Measurements from ENCODE around the gene NLRC4. TPM values are rescaled to one million over a fixed set of nuclear protein-coding genes. Genes with fewer than 3 reads are reported as not detected.
"Not testable (repeated sequence)": the region's sequence is repeated elsewhere in the genome, so short reads cannot be mapped to it uniquely, and the experiment has no call there.

NLRC4 gene
- total RNA-seq, 3 donors from 2014 or later, result 1.3 to 2.6 (median 1.8) TPM

DNA sequence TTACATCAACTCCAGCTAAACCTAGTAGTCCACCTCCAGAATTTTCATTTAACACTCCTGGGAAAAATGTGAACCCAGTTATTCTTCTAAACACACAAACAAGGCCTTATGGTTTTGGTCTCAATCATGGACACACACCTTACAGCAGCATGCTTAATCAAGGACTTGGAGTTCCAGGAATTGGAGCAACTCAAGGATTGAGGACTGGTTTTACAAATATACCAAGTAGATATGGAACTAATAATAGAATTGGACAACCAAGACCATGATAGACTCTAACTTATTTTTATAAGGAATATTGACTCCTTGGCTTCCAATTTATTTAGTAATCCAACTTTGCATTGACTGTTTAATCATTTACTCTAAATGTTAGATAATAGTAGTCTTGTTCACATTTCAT, 44.2 kb downstream of the NLRC4 start:
- H3K9me3 ChIP-seq, result no peaks in the 10 kb centered on the region
- TF ChIP-seq, protein P1, sequence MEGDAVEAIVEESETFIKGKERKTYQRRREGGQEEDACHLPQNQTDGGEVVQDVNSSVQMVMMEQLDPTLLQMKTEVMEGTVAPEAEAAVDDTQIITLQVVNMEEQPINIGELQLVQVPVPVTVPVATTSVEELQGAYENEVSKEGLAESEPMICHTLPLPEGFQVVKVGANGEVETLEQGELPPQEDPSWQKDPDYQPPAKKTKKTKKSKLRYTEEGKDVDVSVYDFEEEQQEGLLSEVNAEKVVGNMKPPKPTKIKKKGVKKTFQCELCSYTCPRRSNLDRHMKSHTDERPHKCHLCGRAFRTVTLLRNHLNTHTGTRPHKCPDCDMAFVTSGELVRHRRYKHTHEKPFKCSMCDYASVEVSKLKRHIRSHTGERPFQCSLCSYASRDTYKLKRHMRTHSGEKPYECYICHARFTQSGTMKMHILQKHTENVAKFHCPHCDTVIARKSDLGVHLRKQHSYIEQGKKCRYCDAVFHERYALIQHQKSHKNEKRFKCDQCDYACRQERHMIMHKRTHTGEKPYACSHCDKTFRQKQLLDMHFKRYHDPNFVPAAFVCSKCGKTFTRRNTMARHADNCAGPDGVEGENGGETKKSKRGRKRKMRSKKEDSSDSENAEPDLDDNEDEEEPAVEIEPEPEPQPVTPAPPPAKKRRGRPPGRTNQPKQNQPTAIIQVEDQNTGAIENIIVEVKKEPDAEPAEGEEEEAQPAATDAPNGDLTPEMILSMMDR (IDR thresholded peaks at IDR 0.05), result no peak
- TF ChIP-seq POLR2AphosphoS5 (IDR thresholded peaks at IDR 0.05) (no peak), POLR2A (IDR thresholded peaks at IDR 0.05) (no peak)
- H3K27me3 ChIP-seq, result no peaks in the 10 kb centered on the region
- H3K27ac ChIP-seq, result no peak overlapping the region
- DNase-seq (ENCODE audit: low spot score in 2 of 2), result no peak
- H3K4me3 ChIP-seq, result no peak overlapping the region
- H3K4me1 ChIP-seq, result no peaks in the 10 kb centered on the region
- peaks cover 5% of the 10 kb centered on the region for H3K36me3 ChIP-seq
- intact Hi-C loops (cut with DNase I; ENCODE audit: low total_unique reads), result no loop called here

DNA sequence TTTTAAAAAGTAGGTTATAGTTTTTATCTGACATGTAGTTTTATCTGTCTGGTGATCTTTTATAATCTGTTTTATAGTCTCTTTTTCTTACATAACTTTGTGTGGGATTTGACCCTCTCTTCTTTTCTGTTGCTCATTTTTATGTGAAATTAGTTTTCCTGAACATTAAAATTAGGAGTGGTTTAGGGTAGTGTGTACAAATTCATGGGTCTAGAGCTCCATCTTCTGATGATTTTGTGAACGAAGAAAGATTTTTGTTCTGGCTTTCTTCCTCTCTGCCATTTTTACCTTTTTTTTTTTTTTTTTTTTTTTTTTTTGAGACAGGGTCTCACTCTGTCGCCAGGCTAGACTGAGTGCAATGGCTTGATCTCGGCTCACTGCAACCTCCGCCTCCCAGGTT, 52.4 kb downstream of the NLRC4 start:
- no peaks in the 10 kb centered on the region for H3K9me3 ChIP-seq
- H3K4me3 ChIP-seq, result no peak overlapping the region
- TF ChIP-seq, protein P1 (IDR thresholded peaks at IDR 0.05), result no peak
- no peak for TF ChIP-seq POLR2A (IDR thresholded peaks at IDR 0.05)
- H3K36me3 ChIP-seq, result no peaks in the 10 kb centered on the region
- no peaks in the 10 kb centered on the region for H3K4me1 ChIP-seq
- H3K27me3 ChIP-seq, result no peaks in the 10 kb centered on the region
- H3K27ac ChIP-seq, result no peak overlapping the region
- intact Hi-C loops (cut with DNase I; ENCODE audit: low total_unique reads), result loop anchor here (5.0 kb wide), 1 partner anchor 765 kb away; no protein-coding TSS in a partner anchor
- no peak for DNase-seq (ENCODE audit: low spot score in 2 of 2)

- H3K27ac ChIP-seq, result no peak overlapping the region
- H3K9me3 ChIP-seq, result no peaks in the 10 kb centered on the region
- H3K27me3 ChIP-seq, result no peaks in the 10 kb centered on the region
- H3K36me3 ChIP-seq, result no peaks in the 10 kb centered on the region
- H3K4me1 ChIP-seq, result no peaks in the 10 kb centered on the region
- no peak overlapping the region for H3K4me3 ChIP-seq
- intact Hi-C loops (cut with DNase I; ENCODE audit: low total_unique reads), result loop anchor here (5.0 kb wide), 1 partner anchor 764 kb away; no protein-coding TSS in a partner anchor
- no peak for DNase-seq (ENCODE audit: low spot score in 2 of 2)
- TF ChIP-seq POLR2AphosphoS5 (IDR thresholded peaks at IDR 0.05), result no peak
- TF ChIP-seq, protein P1 (IDR thresholded peaks at IDR 0.05), result no peak
- no peak for TF ChIP-seq POLR2A (IDR thresholded peaks at IDR 0.05)
Measured at GRCh38 chr2:32210767-32211408, 53.8 kb downstream of the NLRC4 start.

- DNase-seq (ENCODE audit: low spot score in 2 of 2); intact Hi-C loops (cut with DNase I; ENCODE audit: low total_unique reads); H3K27ac ChIP-seq; H3K4me1 ChIP-seq; H3K27me3 ChIP-seq; H3K9me3 ChIP-seq; H3K4me3 ChIP-seq; H3K36me3 ChIP-seq: not testable (repeated sequence)
Measured at GRCh38 chr2:32203428-32203827, 61.3 kb downstream of the NLRC4 start.

- Histone ChIP-seq H3K4me1 (no peaks in the 10 kb centered on the region), H3K27ac (no peak overlapping the region), H3K27me3 (no peaks in the 10 kb centered on the region), H3K36me3 (no peaks in the 10 kb centered on the region), H3K9me3 (no peaks in the 10 kb centered on the region), H3K4me3 (no peak overlapping the region)
- TF ChIP-seq POLR2AphosphoS5 (IDR thresholded peaks at IDR 0.05) (no peak), POLR2A (IDR thresholded peaks at IDR 0.05) (no peak)
- TF ChIP-seq, protein P1 (IDR thresholded peaks at IDR 0.05), result no peak
- intact Hi-C loops (cut with DNase I; ENCODE audit: low total_unique reads), result no loop called here
- no peak for DNase-seq (ENCODE audit: low spot score in 2 of 2)
Measured at GRCh38 chr2:32200814-32201213, 63.9 kb downstream of the NLRC4 start.
